ENCODE measurements around the gene SLC41A3.

Gene SLC41A3

DNA sequence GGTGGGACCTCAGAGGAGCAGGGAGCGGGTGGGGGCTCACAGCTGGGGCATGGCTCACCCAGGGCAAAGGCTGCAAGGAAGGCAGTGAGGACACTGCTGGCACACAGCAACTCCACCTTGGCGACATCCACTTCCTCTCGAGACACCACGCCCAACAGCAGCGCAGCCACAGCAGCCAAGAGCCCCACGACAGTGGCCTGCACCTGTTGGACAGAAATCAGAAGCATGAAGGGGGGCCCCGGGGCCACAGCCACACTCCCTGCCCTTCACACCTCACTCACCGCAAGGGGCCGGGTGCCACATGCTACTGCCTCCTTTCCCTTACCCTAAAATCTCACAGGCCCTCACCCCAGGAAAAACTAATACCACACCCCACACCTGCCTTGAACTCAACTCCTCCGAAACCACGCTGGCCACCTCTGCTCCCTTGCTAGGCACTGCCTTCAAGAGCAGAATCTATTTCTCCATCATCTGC, 57.6 kb downstream of the SLC41A3 start:
- TF ChIP-seq PAX5 (IDR thresholded peaks at IDR 0.05; ENCODE audit: insufficient read depth, low read length, severe bottlenecking) (no peak), TAF1 (IDR thresholded peaks at IDR 0.05; ENCODE audit: low read depth, low read length) (no peak), POU2F2 (IDR thresholded peaks at IDR 0.05; ENCODE audit: low read depth, low read length) (no peak), SPI1 (IDR thresholded peaks at IDR 0.05; ENCODE audit: low read depth, low read length) (no peak), POLR2AphosphoS5 (IDR thresholded peaks at IDR 0.05; ENCODE audit: low read depth, low read length) (no peak), POLR2A (IDR thresholded peaks at IDR 0.05; ENCODE audit: low read depth, low read length) (no peak)
- no peak for FAIRE-seq
- no peak for DNase-seq (ENCODE audit: insufficient read length, low spot score)

DNA sequence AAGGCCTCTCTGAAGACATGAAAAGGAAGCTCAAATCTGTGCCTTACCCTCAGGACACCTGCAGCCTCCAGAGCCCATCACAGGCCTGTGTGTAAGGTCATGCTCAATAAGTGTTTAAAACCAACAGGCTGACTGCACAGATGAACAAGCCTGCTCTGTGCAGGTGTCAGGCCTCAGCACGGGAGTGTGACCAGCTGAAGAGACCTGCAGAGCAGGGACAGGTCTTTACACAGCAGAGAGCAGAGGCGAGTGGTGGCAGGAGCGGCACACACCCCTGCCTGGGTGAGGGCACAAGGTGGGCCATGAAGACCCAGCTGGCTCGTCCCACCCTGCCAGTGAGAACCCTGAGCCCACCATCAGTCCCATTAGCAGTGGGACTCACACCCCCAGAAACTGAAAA, 58.1 kb downstream of the SLC41A3 start:
- FAIRE-seq (no peak), DNase-seq (ENCODE audit: insufficient read length, low spot score) (no peak)
- no peak for TF ChIP-seq POLR2A (IDR thresholded peaks at IDR 0.05; ENCODE audit: low read depth, low read length)
- TF ChIP-seq TAF1 (IDR thresholded peaks at IDR 0.05; ENCODE audit: low read depth, low read length) = no peak
- TF ChIP-seq POU2F2 (IDR thresholded peaks at IDR 0.05; ENCODE audit: low read depth, low read length) = no peak
- TF ChIP-seq PAX5 (IDR thresholded peaks at IDR 0.05; ENCODE audit: insufficient read depth, low read length, severe bottlenecking) = no peak
- no peak for TF ChIP-seq POLR2AphosphoS5 (IDR thresholded peaks at IDR 0.05; ENCODE audit: low read depth, low read length)
- TF ChIP-seq SPI1 (IDR thresholded peaks at IDR 0.05; ENCODE audit: low read depth, low read length) = no peak

DNA sequence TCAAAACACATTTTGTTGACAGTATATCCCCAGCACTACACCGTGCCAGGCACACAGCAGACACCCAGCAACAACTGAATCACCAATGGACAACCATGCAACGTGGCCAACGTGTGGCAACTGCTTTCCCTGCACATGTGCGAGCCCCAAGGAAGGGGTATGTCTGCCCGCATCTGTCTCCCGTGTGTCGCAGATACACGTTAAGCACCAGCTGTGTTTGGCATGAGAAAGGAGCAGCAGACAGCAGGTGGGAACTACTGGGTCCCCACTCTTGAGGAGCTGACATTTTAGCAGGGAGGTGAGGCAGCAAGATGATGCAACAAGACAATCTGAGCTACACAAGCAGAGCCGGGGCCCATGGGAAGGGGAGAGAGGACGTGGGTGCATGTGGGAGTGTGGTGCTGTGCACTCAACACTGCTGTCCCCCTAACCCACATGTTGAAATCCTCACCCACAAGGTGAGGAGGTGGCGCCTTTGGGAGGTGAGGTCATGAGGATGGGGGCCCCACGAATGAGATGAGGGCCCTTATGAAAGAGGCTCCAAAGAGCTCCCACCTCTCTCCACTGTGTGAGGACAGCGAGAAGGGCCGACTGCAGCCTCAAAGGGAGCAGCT, 58.7 kb downstream of the SLC41A3 start:
- no peak for DNase-seq (ENCODE audit: insufficient read length, low spot score)
- FAIRE-seq = peak; percentile 5
- TF ChIP-seq TAF1 (IDR thresholded peaks at IDR 0.05; ENCODE audit: low read depth, low read length) (no peak), PAX5 (IDR thresholded peaks at IDR 0.05; ENCODE audit: insufficient read depth, low read length, severe bottlenecking) (no peak), POLR2A (IDR thresholded peaks at IDR 0.05; ENCODE audit: low read depth, low read length) (no peak), POU2F2 (IDR thresholded peaks at IDR 0.05; ENCODE audit: low read depth, low read length) (no peak), SPI1 (IDR thresholded peaks at IDR 0.05; ENCODE audit: low read depth, low read length) (no peak), POLR2AphosphoS5 (IDR thresholded peaks at IDR 0.05; ENCODE audit: low read depth, low read length) (no peak)

DNA sequence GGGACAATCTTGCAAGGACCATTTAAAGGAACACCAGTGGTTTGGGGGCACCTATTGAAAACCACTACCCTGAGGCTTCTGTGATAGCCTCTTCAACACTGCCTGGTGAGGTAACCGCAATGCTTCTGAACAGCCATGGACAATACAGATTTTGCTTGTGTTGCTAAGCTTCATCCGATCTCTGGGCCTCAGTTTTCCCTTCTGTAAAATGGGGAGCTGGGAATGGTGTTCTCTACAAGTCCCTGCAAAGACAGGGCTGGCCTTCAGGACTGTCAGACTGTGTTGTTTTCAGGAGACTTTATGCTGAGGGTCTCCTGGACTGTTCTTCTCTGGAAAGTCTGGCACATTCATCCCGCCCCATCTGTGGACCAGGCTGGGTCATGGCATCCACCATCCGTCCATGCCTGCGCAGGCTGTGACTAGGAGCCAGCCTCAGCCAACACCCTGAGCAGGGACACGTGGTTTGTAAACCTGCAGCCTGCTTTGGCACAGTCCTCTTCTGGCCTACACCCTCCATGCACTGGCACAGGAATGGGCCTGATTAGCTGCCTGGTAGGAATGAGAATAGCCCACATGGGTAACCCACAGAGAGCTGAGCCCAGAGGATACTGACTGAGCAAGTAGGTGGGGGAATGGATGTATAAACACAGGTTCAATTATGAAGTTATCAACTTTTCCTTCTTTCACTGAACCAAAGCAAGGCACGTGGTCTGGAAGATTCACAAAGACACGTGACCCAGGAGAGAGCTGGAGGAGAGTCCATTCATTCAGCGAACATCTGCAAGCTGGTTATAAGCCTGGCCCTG, 59.7 kb downstream of the SLC41A3 start:
- FAIRE-seq = peak; percentile 13
- TF ChIP-seq TAF1 (IDR thresholded peaks at IDR 0.05; ENCODE audit: low read depth, low read length) (no peak), POU2F2 (IDR thresholded peaks at IDR 0.05; ENCODE audit: low read depth, low read length) (no peak), POLR2A (IDR thresholded peaks at IDR 0.05; ENCODE audit: low read depth, low read length) (no peak), PAX5 (IDR thresholded peaks at IDR 0.05; ENCODE audit: insufficient read depth, low read length, severe bottlenecking) (no peak), SPI1 (IDR thresholded peaks at IDR 0.05; ENCODE audit: low read depth, low read length) (no peak), POLR2AphosphoS5 (IDR thresholded peaks at IDR 0.05; ENCODE audit: low read depth, low read length) (no peak)
- no peak for DNase-seq (ENCODE audit: insufficient read length, low spot score)

DNA sequence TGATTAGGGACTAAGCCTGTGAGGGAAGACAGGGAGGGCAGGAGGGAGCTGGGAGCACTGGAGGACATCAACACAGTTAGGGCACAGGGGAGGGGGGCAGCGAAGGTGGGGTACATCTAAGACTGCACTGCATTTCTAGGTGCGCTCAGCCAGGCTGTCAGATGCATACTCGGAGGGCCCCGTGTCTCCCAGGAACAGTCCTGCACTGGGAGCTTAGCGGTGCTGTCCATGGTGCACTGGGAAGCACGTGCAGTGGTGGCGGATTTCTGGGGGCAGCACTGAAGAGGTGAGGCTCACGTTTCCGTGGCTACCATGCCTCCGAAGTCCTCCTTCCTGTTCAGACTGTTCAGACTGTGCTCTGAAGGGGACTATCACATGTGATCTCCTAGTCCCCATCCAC, 60.5 kb downstream of the SLC41A3 start:
- TF ChIP-seq POLR2AphosphoS5 (IDR thresholded peaks at IDR 0.05; ENCODE audit: low read depth, low read length) (no peak), TAF1 (IDR thresholded peaks at IDR 0.05; ENCODE audit: low read depth, low read length) (no peak), SPI1 (IDR thresholded peaks at IDR 0.05; ENCODE audit: low read depth, low read length) (no peak), POU2F2 (IDR thresholded peaks at IDR 0.05; ENCODE audit: low read depth, low read length) (no peak), PAX5 (IDR thresholded peaks at IDR 0.05; ENCODE audit: insufficient read depth, low read length, severe bottlenecking) (no peak), POLR2A (IDR thresholded peaks at IDR 0.05; ENCODE audit: low read depth, low read length) (no peak)
- DNase-seq (ENCODE audit: insufficient read length, low spot score) = no peak
- no peak for FAIRE-seq

DNA sequence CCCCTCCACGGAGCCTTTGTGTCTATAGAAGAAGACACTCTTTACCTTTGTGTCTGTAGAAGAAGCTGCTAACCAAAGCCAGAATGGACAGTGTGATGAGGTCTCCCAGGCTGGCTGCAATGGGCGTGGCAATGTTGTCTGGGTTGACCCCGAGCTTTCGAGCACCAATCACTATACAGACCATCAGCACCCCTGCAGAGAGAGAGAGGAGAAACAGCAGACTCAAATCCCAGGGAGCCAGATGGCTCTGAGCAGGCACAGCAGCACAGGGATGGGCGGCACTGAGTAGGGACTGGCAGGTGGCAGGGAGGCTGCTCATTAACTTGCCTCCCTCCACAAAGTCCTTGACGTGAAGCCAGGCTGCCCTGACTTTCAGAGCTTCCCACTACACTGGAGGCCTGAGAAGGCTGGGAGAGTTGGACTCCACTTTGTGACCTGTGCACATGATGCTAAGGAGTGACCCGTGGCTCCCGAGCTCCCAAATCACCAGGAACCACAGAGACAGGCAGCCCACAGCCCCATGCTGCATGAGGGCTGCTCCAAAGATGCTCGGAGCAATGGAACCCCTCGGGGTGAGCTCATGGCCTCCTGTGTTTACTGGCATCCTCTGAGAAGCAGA, 61.1 kb downstream of the SLC41A3 start:
- FAIRE-seq (no peak), DNase-seq (ENCODE audit: insufficient read length, low spot score) (no peak)
- no peak for TF ChIP-seq POLR2AphosphoS5 (IDR thresholded peaks at IDR 0.05; ENCODE audit: low read depth, low read length)
- TF ChIP-seq POLR2A (IDR thresholded peaks at IDR 0.05; ENCODE audit: low read depth, low read length) = no peak
- no peak for TF ChIP-seq POU2F2 (IDR thresholded peaks at IDR 0.05; ENCODE audit: low read depth, low read length)
- TF ChIP-seq SPI1 (IDR thresholded peaks at IDR 0.05; ENCODE audit: low read depth, low read length) = no peak
- TF ChIP-seq PAX5 (IDR thresholded peaks at IDR 0.05; ENCODE audit: insufficient read depth, low read length, severe bottlenecking) = no peak
- no peak for TF ChIP-seq TAF1 (IDR thresholded peaks at IDR 0.05; ENCODE audit: low read depth, low read length)

DNA sequence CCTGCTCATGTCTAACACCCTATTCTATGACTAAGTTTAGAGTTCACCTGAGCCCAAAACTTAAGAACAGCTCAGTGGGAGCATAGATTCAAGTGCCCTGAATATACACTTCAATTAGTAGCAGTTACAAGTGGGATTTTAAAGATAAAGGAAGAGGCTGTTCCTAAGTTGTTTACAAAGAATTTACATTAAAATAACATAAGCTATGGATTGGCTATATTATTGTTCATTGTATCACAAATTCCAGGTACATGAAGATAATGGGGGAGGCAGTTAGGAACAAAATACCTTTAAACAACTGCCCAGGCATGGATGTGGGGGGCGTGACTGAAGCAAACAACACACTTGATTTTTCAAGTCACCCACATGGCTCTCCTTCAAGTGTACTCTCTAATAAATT, 62.2 kb downstream of the SLC41A3 start:
- DNase-seq (ENCODE audit: insufficient read length, low spot score) (no peak), FAIRE-seq (no peak)
- TF ChIP-seq POLR2A (IDR thresholded peaks at IDR 0.05; ENCODE audit: low read depth, low read length) (no peak), TAF1 (IDR thresholded peaks at IDR 0.05; ENCODE audit: low read depth, low read length) (no peak), SPI1 (IDR thresholded peaks at IDR 0.05; ENCODE audit: low read depth, low read length) (no peak), POLR2AphosphoS5 (IDR thresholded peaks at IDR 0.05; ENCODE audit: low read depth, low read length) (no peak), POU2F2 (IDR thresholded peaks at IDR 0.05; ENCODE audit: low read depth, low read length) (no peak), PAX5 (IDR thresholded peaks at IDR 0.05; ENCODE audit: insufficient read depth, low read length, severe bottlenecking) (no peak)

- FAIRE-seq (no peak), DNase-seq (ENCODE audit: insufficient read length, low spot score) (no peak)
- TF ChIP-seq POLR2AphosphoS5 (IDR thresholded peaks at IDR 0.05; ENCODE audit: low read depth, low read length) = no peak
- TF ChIP-seq TAF1 (IDR thresholded peaks at IDR 0.05; ENCODE audit: low read depth, low read length) = no peak
- no peak for TF ChIP-seq POLR2A (IDR thresholded peaks at IDR 0.05; ENCODE audit: low read depth, low read length)
- TF ChIP-seq POU2F2 (IDR thresholded peaks at IDR 0.05; ENCODE audit: low read depth, low read length) = no peak
Observed at GRCh38 chr3:126021224-126021623, 62.7 kb downstream of the SLC41A3 start.

GRCh38 chr3:126019683-126020082, 64.2 kb downstream of the SLC41A3 start:
- TF ChIP-seq POU2F2 (IDR thresholded peaks at IDR 0.05; ENCODE audit: low read depth, low read length) (no peak), TAF1 (IDR thresholded peaks at IDR 0.05; ENCODE audit: low read depth, low read length) (no peak), PAX5 (IDR thresholded peaks at IDR 0.05; ENCODE audit: insufficient read depth, low read length, severe bottlenecking) (no peak), SPI1 (IDR thresholded peaks at IDR 0.05; ENCODE audit: low read depth, low read length) (no peak), POLR2AphosphoS5 (IDR thresholded peaks at IDR 0.05; ENCODE audit: low read depth, low read length) (no peak), POLR2A (IDR thresholded peaks at IDR 0.05; ENCODE audit: low read depth, low read length) (no peak)
- FAIRE-seq (no peak), DNase-seq (ENCODE audit: insufficient read length, low spot score) (no peak)
